ENCODE results near the gene WBP2.

DNA sequence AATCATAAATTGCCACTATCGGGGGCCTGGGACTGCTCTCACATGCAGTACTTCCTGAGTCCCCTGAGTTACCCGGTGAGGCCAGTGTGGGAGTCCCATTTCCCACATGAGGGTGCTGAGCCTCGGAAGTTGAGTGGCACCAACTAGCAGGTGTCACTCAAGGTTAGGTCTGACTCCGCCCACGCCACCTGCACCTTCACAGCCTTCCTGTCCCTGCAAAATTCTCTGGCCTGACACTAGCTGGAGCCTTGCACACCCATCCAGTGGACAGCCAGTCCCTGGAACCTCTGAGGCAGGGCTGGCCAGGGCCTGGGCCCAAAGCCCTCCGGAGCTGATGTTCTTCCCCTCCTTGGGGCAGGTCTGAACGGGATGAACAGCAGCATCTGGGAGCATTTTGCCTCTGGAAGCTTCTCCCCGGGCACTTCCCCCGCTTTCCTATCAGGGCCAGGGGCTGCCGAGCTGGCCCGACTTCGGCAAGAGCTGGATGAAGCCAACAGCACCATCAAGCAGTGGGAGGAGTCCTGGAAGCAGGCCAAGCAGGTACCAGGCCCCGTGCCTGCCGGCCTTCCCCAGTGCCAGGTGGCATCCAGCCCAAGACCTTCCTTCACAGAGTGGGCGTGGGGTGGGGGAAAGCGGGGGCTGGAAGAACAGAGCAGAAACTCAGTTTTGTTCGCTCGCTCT, 32.9 kb downstream of the WBP2 start:
- no peak for TF ChIP-seq POLR2A (IDR thresholded peaks at IDR 0.05)
- TF ChIP-seq, protein P1, sequence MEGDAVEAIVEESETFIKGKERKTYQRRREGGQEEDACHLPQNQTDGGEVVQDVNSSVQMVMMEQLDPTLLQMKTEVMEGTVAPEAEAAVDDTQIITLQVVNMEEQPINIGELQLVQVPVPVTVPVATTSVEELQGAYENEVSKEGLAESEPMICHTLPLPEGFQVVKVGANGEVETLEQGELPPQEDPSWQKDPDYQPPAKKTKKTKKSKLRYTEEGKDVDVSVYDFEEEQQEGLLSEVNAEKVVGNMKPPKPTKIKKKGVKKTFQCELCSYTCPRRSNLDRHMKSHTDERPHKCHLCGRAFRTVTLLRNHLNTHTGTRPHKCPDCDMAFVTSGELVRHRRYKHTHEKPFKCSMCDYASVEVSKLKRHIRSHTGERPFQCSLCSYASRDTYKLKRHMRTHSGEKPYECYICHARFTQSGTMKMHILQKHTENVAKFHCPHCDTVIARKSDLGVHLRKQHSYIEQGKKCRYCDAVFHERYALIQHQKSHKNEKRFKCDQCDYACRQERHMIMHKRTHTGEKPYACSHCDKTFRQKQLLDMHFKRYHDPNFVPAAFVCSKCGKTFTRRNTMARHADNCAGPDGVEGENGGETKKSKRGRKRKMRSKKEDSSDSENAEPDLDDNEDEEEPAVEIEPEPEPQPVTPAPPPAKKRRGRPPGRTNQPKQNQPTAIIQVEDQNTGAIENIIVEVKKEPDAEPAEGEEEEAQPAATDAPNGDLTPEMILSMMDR (IDR thresholded peaks at IDR 0.05): no peak
